Upper lobe of left lung (tissue), 4 donors: ENCODE measurements around the gene DSCAM.

Experiments used
- CTCF ChIP-seq, 6 experiments: fragments of 450-650 bp in 4 of 6; fragments of 200-600 bp in 2 of 6; sonication (generic) in 2 of 6; IDR thresholded peaks; one replicate each; pipeline ENCODE4 v1.5.1; 2016 to 2019; ENCODE audit warnings: antibody characterized with exemption in 6 of 6
- EP300 ChIP-seq, 4 donors: sonication (generic); formaldehyde crosslinking; IDR thresholded peaks; one replicate each; pipeline ENCODE4 v1.5.1; 2017; ENCODE audit warnings: antibody characterized with exemption in 4 of 4, control low read depth in 2 of 4
- POLR2A ChIP-seq, 4 donors: fragments of 450-650 bp; IDR thresholded peaks; one replicate each; pipeline ENCODE4 v1.5.1; 2016 to 2017; ENCODE audit warnings: antibody characterized with exemption in 4 of 4, mild to moderate bottlenecking in 2 of 4
- POLR2AphosphoS5 ChIP-seq, 2 donors: sonication (generic); formaldehyde crosslinking; IDR thresholded peaks; one replicate each; pipeline ENCODE4 v1.5.1; 2017; ENCODE audit warnings: antibody characterized with exemption in 2 of 2

DNA sequence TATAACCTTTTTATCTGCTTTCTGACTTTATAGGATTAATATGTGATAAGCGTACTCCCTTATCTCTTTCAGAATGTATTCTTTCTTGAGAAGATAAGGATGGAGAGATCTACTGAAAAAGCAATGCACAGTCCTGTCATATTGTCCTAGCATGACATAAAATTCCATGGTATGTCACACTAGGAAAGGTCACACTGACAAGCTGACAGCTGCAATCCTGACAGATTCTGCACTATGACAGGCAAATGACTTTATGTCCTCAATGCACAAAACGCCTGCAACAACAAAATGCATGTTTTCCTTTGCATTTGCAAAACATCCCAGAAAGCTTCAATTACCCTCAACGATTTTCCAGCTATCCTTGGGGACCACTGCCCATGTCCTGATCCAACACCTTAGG is 393.8 kb downstream of the DSCAM start:
- TF ChIP-seq POLR2A (IDR thresholded peaks at IDR 0.05) (no peak), POLR2AphosphoS5 (IDR thresholded peaks at IDR 0.05) (no peak), CTCF (IDR thresholded peaks at IDR 0.05) (no peak), EP300 (IDR thresholded peaks at IDR 0.05) (no peak)
